HG03280 (cell line): ENCODE data around the gene CAMK2B.
"Not testable (repeated sequence)": the region's sequence is repeated elsewhere in the genome, so short reads cannot be mapped to it uniquely, and the experiment has no call there.

Experiments
- ATAC-seq: cut with Tn5 transposase; IDR thresholded peaks from one replicate; pipeline ENCODE4 v1.9.1; 2021; ENCODE audit warnings: mild to moderate bottlenecking, moderate library complexity; ENCODE audit not compliant: unreplicated experiment

CAMK2B gene

DNA sequence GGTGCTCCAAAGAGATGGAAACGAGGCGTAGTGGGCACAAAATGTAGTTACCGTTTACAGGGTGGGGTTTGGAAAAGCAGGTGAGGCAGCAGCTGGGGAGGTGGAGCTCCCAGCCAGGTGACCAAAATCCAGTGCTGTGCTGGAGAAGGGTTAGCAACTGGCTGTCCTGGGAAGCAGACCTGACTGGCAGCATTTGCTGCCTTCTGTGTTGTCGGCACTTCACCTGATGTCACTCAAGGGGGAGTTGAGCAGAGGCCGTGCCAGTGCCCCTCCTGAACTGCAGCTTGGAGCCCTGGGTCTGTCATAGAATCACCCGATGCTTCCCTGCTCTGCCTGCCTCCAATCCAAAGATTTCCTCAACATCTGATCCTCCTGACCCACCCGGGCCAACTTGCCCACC is 148.9 kb downstream of the CAMK2B start:
- no peak for ATAC-seq

- no peak for ATAC-seq
These were observed 149.7 kb downstream of the CAMK2B start for GRCh38 chr7:44175730-44176129.

DNA sequence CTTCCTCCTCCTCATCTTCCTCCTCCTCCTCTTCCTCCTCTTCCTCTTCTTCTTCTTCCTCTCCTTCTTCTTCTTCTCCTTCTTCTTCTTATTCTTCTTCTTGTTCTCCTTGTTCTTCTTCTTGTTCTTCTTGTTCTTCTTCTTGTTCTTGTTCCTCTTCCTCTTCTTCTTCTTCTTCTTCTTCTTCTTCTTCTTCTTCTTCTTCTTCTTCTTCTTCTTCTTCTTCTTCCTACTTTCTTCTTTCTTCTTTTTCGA is 150.8 kb downstream of the CAMK2B start:
- not testable (repeated sequence) for ATAC-seq

DNA sequence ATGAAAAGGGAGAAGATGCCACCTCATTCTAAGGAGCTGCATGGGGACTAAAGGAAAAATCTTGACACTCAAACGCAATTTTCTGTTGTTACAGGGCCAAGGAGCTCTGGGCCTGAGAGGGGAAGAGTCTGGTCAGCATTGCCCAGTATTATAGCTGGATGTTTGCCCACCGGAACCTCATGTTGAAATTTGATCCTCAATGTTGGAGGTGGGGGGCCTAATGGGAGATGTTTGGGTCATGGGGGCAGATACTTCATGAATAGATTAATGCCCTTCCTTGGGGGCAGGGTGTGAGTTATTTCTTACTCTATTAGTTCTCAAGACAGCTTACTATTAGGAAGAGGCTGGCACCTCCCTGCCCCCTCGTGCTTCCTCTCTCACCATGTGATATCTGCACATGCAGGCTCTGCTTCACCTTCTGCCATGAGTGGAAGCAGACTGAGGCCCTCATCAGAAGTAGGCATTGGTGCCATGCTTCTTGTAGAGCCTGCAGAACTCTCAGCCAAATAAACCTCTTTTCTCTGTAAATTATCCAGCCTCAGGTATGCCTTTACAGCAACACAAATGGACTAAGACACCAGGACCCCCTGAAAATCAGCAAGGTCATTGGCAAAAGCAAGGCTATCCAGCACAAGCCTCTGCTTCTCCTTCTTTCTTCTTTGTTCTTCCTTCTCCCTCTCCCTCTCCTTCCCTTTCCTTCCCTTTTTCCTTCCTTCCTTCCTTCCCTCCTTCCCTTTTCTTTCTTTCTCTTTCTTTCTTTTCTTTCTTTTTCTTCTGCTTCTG is 151.3 kb downstream of the CAMK2B start:
- ATAC-seq: no peak

GRCh38 chr7:44172803-44173424 is 152.5 kb downstream of the CAMK2B start:
- ATAC-seq: no peak

GRCh38 chr7:44172352-44172751 is 153.0 kb downstream of the CAMK2B start:
- ATAC-seq: no peak

DNA sequence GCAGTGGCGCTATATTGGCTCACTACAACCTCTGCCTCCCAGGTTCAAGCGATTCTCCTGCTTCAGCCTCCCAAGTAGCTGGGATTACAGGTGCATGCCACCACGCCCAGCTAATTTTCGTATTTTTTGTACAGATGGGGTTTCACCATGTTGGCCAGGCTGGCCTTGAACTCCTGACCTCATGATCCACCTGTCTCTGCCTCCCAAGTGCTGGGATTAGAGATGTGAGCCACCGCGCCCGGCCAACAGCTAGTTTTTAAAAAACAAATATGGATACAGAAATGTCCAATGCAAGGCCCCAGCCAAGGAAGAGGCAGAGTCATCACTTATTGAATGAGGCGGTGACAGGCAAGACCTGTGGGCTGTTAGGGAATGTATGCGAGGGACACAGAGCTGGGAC is 153.5 kb downstream of the CAMK2B start:
- not testable (repeated sequence) for ATAC-seq

- no peak for ATAC-seq
These were observed 157.5 kb downstream of the CAMK2B start for GRCh38 chr7:44167920-44168319.
